8988T (cell line): ENCODE results near the gene ZNF335.
"Not testable (repeated sequence)": the region's sequence is repeated elsewhere in the genome, so short reads cannot be mapped to it uniquely, and the experiment has no call there.

Experiments
- DNase-seq: peaks from one replicate; pipeline ENCODE4 v3.0.0; 2011

Gene ZNF335

GRCh38 chr20:45970646-45971424 lies 1.2 kb downstream of the ZNF335 start:
- DNase-seq = no peak

DNA sequence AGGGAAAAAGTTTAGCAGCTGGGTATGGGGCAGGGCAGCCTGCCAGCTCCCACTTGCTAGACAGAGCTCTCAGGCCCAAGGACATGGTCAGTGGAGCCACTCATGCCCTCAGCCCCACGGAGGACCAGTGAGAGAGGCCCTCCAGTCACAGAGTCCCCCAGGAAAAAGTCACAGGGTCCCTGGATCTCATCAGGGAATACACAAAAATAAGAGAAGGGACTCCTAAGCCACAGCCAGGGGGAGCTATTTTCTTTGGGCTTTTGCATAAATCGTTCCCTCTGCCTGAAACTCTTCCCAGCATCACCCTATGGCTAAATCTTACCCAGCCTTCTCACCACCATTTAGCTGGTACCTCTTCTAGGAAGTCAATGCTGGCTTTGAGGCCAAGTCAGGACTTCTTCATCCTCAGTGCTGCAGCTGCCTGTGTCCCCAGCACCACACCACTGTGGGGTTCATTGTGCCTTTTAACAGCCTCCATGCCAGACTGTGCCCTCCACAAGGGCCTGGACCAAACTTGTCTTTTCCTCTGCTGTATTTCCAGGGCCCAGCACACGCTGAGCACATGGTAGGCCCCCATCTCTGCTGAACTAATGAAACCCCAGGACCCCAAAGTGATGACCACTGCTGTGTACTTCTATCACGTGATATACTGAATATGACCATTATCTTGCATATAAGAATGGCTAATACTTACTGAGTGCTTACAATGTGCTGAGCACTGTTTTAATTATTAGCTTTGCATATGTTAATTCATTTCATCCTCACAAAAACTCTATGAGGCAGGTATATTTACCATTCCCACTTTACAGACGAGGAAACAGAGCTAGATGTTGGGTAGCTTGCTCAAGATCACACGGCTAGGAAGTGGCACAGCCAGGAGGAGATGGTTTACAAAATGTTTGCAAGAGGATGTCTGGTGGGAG lies 2.0 kb downstream of the ZNF335 start:
- peak; percentile 73 for DNase-seq

DNA sequence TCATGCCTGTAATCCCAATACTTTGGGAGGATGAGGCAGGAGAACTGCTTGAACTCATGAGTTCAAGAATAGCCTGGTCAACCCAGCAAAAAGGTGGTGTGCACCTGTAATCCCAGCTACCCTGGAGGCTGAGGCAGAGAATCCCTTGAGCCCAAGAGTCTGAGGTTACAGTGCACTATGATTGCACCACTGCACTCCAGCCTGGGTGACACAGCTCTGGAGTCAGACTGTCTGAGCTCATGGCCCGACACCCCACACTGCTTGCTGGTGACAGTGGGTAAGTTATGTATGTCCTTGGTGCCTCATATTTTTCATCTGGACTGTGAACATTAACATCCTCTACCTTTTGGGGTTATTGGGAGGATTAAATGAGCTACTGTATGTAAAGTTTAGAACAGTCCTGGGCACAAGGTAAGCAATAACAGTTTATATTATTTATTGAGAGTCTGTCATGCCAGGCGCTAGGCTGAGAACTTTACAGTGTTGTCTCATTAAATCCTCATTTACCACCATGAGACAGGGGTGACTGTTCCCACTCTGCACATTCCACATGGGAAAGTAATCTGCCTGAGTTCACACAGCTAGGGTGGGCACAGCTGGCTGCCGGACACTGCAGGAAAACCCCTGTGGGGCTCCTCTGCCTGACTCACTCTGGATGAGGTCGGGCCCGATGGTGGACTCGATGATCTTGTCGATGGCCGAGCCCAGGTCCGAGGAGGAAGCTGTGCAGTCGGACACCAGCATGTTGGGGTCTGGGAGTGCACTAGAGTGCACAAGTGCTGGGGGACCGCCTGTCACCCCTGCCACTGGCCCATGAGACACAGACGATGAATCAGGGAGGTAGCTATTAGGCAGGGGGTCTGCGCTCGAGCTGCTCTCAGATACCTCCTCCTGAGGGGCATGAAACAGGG lies 2.9 kb downstream of the ZNF335 start:
- no peak for DNase-seq

DNA sequence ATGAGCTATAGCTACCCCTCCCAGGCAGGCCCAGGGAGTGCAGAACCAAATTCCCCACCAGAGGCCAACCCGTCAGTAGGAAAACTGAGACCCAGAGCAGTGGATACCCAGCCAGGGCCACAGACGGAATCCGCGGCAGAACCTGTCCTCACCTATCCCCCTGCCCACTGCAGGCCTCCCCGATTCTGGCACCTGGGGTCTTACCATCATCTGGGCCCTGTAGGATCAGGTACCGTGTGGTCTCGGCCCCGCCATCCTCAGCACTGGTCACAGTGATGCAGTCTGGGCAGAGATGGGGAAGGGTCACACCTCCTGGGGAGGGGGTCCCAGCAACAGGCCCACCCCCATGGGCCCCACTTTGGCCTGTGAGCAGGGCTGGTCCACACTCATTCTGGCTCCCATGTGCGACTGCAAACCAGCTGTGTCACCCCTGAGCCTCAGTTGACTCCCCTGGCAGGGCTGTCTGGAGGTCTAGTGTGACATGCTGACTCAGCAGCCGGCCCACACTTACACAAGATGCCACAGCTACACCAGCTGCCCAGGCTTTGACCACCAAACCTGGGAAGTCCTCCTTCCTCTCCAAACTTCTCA lies 3.8 kb downstream of the ZNF335 start:
- no peak for DNase-seq

DNA sequence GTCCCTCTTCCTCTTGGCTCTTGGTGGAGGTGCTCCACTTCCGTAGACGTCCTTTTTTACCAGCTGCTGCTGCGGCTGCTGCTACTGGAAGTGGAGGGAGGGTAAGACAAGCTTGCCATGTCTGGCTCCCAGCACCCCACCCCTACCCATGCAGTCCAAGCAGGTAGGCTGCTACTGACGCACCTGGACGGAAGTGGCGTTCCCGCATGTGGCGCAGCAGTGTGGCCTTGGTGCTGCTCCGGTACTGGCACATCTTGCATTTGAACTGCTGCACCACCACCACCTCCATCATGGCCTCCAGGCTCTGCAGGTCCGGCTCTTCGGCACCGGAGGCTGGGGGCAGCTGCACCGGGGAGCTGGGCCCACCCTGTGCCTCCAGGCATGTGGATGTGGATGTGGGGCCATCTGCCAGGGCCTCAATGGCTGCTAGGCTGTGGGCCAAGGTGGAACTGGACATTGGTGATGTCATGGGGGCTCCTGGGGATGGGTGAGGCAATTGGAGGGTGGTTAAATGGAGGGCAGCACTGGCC lies 4.4 kb downstream of the ZNF335 start:
- DNase-seq = no peak

GRCh38 chr20:45965169-45966002 lies 6.6 kb downstream of the ZNF335 start:
- no peak for DNase-seq

- no peak for DNase-seq
These were observed 8.0 kb downstream of the ZNF335 start for GRCh38 chr20:45964006-45964400.

- DNase-seq = no peak
These were observed 8.7 kb downstream of the ZNF335 start for GRCh38 chr20:45963059-45964005.

- DNase-seq = no peak
These were observed 9.8 kb downstream of the ZNF335 start for GRCh38 chr20:45962031-45962755.

- DNase-seq = no peak
These were observed 11.9 kb downstream of the ZNF335 start for GRCh38 chr20:45959956-45960630.

- DNase-seq = no peak
These were observed 12.9 kb downstream of the ZNF335 start for GRCh38 chr20:45959126-45959525.

GRCh38 chr20:45958593-45958992 lies 13.4 kb downstream of the ZNF335 start:
- DNase-seq = no peak

GRCh38 chr20:45957021-45957941 lies 14.7 kb downstream of the ZNF335 start:
- no peak for DNase-seq

- not testable (repeated sequence) for DNase-seq
These were observed 15.7 kb downstream of the ZNF335 start for GRCh38 chr20:45956326-45956725.

GRCh38 chr20:45953672-45954071 lies 18.3 kb downstream of the ZNF335 start:
- DNase-seq = no peak

GRCh38 chr20:45952861-45953260 lies 19.1 kb downstream of the ZNF335 start:
- DNase-seq = no peak
